GM21786 (cell line): ENCODE measurements around the gene ATXN7L1.

ENCODE experiments used
- ATAC-seq: cut with Tn5 transposase; IDR thresholded peaks from one replicate; pipeline ENCODE4 v1.9.1; 2021; ENCODE audit not compliant: unreplicated experiment

ATXN7L1 gene

GRCh38 chr7:105651798-105652197, 224.6 kb downstream of the ATXN7L1 start:
- ATAC-seq, result no peak

- no peak for ATAC-seq
Measured at GRCh38 chr7:105650382-105650970, 225.9 kb downstream of the ATXN7L1 start.

GRCh38 chr7:105649727-105650381, 226.5 kb downstream of the ATXN7L1 start:
- no peak for ATAC-seq

GRCh38 chr7:105648561-105649401, 227.6 kb downstream of the ATXN7L1 start:
- no peak for ATAC-seq

- no peak for ATAC-seq
Measured at GRCh38 chr7:105647591-105647990, 228.8 kb downstream of the ATXN7L1 start.

GRCh38 chr7:105644937-105645336, 231.5 kb downstream of the ATXN7L1 start:
- ATAC-seq, result no peak

GRCh38 chr7:105643851-105644250, 232.5 kb downstream of the ATXN7L1 start:
- ATAC-seq, result no peak

GRCh38 chr7:105643384-105643783, 233.0 kb downstream of the ATXN7L1 start:
- no peak for ATAC-seq

GRCh38 chr7:105642264-105642663, 234.1 kb downstream of the ATXN7L1 start:
- ATAC-seq, result no peak

GRCh38 chr7:105640956-105641810, 235.2 kb downstream of the ATXN7L1 start:
- no peak for ATAC-seq

- ATAC-seq, result no peak
Measured at GRCh38 chr7:105639667-105640493, 236.5 kb downstream of the ATXN7L1 start.

- no peak for ATAC-seq
Measured at GRCh38 chr7:105638902-105639495, 237.4 kb downstream of the ATXN7L1 start.

GRCh38 chr7:105638334-105638733, 238.1 kb downstream of the ATXN7L1 start:
- no peak for ATAC-seq

- no peak for ATAC-seq
Measured at GRCh38 chr7:105637755-105638154, 238.6 kb downstream of the ATXN7L1 start.

GRCh38 chr7:105636982-105637381, 239.4 kb downstream of the ATXN7L1 start:
- no peak for ATAC-seq

GRCh38 chr7:105635197-105635596, 241.2 kb downstream of the ATXN7L1 start:
- no peak for ATAC-seq

- ATAC-seq, result no peak
Measured at GRCh38 chr7:105625986-105626385, 250.4 kb downstream of the ATXN7L1 start.

- ATAC-seq, result no peak
Measured at GRCh38 chr7:105623906-105624305, 252.5 kb downstream of the ATXN7L1 start.

GRCh38 chr7:105623378-105623777, 253.0 kb downstream of the ATXN7L1 start:
- ATAC-seq, result no peak
